OCI-LY1 (cell line): Measurements from ENCODE around the gene HNMT.

Experiments used
- EZH2 ChIP-seq: fragments of 200-600 bp; sonication (generic), shearing (Covaris generic); IDR thresholded peaks from 2 replicates; pipeline ENCODE4 v1.8.0; 2017; ENCODE audit warnings: borderline replicate concordance, mixed run types, mild to moderate bottlenecking, antibody characterized with exemption, low read length, moderate library complexity, mixed read lengths
- TF ChIP-seq, protein P1 (sequence below): fragments of 200-600 bp; sonication (generic), shearing (Covaris generic); IDR thresholded peaks from 2 replicates; pipeline ENCODE4 v1.5.1; 2017; ENCODE audit warnings: mild to moderate bottlenecking, antibody characterized with exemption, low read length, moderate library complexity, mixed read lengths

DNA sequence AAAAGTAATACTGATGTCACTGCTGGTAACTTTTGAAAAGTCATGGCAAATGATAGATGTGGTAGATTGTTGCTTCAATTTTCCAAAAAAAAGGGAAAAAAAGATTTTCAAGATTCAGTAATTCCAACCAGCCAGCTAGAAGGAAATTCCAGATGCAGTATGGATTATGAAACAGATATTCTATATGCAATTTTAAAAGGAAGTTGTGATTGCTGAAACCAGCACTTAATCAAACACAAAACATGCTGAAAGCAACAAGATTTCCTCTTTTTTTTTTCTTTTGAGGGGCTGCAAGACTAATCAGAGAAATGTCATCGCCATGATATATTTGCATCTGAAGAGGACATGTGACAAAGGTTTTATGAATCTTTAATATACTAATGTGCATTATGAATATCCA is 5.1 kb upstream of the HNMT start:
- TF ChIP-seq, protein P1, sequence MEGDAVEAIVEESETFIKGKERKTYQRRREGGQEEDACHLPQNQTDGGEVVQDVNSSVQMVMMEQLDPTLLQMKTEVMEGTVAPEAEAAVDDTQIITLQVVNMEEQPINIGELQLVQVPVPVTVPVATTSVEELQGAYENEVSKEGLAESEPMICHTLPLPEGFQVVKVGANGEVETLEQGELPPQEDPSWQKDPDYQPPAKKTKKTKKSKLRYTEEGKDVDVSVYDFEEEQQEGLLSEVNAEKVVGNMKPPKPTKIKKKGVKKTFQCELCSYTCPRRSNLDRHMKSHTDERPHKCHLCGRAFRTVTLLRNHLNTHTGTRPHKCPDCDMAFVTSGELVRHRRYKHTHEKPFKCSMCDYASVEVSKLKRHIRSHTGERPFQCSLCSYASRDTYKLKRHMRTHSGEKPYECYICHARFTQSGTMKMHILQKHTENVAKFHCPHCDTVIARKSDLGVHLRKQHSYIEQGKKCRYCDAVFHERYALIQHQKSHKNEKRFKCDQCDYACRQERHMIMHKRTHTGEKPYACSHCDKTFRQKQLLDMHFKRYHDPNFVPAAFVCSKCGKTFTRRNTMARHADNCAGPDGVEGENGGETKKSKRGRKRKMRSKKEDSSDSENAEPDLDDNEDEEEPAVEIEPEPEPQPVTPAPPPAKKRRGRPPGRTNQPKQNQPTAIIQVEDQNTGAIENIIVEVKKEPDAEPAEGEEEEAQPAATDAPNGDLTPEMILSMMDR: no peak
- TF ChIP-seq EZH2: no peak
